AG09319 (cell line): ENCODE results near the gene NPAS3.

Experiments used
- DNase-seq: peaks from one replicate; pipeline ENCODE4 v3.0.0-alpha.2; 2010; ENCODE audit warnings: low read depth; ENCODE audit errors: extremely low read depth
- TF ChIP-seq, protein P1 (sequence below): IDR thresholded peaks from 2 replicates; pipeline ENCODE4 v1.5.1; 2011; ENCODE audit warnings: low read depth, mild to moderate bottlenecking, inconsistent platforms, low read length, moderate library complexity

Gene NPAS3

GRCh38 chr14:33057585-33057984 is 118.9 kb downstream of the NPAS3 start:
- no peak for DNase-seq
- TF ChIP-seq, protein P1, sequence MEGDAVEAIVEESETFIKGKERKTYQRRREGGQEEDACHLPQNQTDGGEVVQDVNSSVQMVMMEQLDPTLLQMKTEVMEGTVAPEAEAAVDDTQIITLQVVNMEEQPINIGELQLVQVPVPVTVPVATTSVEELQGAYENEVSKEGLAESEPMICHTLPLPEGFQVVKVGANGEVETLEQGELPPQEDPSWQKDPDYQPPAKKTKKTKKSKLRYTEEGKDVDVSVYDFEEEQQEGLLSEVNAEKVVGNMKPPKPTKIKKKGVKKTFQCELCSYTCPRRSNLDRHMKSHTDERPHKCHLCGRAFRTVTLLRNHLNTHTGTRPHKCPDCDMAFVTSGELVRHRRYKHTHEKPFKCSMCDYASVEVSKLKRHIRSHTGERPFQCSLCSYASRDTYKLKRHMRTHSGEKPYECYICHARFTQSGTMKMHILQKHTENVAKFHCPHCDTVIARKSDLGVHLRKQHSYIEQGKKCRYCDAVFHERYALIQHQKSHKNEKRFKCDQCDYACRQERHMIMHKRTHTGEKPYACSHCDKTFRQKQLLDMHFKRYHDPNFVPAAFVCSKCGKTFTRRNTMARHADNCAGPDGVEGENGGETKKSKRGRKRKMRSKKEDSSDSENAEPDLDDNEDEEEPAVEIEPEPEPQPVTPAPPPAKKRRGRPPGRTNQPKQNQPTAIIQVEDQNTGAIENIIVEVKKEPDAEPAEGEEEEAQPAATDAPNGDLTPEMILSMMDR: no peak

DNA sequence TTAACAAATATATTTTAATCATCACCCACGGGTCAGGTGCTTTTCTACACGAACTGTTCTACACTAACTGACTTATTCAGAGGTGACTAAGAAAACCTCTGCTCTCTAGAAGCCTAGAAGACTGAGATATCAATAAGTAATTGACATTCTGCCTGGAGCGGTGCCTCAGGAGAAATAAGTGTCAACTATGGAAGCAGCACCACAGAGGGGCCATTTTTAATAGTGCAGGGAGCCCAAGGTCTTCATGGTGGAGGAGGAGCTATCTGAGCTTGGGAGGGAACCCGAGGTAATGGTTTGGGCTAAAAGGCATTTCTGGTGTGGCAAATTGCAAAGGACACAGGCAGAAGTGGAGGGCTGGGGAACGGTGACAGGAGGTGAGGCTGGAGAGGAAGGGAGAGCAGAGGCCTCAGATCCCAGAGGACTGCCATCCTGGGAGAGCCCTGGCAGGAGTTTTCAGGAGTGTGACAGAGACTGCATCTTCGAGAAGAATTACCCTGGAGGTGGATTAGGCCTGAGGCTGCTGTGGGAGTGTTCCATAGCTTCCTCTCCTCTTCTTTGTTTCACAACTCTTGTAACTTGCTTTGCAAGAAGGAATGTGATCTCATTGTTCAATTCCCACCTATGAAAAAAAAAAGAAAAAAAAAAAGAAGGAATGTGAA is 123.1 kb downstream of the NPAS3 start:
- no peak for DNase-seq
- TF ChIP-seq, protein P1: no peak

GRCh38 chr14:33062476-33062875 is 123.8 kb downstream of the NPAS3 start:
- no peak for DNase-seq
- TF ChIP-seq, protein P1: no peak

DNA sequence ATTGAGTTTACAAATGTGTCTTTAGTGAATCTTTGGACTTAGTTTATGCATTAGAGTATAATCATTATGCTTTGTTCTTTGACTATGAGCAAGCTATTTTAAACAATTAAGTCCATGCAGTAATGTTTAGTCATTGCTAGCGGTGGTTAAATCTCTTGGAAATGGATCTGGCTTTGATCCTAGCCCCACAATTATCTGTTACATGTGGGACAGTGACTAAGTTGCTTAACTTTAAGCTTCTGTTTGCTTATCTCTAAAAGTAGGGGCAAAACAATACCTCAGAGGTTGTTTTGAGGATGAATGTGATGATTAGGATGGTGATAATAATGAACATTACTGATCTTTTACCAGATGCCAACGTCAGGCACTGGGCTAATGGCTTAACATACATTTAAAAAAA is 124.2 kb downstream of the NPAS3 start:
- TF ChIP-seq, protein P1: no peak
- no peak for DNase-seq

DNA sequence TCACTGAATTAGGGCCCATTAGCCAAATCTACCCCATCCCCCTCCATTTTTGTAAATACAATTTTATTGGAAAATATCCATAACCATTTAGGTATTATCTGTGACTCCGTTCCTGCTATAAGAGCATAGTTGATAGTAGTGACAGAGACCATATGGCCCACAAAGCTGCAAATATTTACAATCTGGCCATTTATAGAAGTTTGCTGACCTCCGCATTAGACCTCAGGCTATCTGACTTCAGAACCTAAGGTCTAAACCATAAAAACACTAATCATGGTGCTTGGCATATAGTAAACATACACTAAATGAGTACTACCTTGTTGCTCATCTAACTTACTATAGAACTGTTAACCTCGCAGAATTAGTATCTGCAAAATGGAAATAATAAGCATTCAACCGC is 124.8 kb downstream of the NPAS3 start:
- TF ChIP-seq, protein P1: no peak
- no peak for DNase-seq

DNA sequence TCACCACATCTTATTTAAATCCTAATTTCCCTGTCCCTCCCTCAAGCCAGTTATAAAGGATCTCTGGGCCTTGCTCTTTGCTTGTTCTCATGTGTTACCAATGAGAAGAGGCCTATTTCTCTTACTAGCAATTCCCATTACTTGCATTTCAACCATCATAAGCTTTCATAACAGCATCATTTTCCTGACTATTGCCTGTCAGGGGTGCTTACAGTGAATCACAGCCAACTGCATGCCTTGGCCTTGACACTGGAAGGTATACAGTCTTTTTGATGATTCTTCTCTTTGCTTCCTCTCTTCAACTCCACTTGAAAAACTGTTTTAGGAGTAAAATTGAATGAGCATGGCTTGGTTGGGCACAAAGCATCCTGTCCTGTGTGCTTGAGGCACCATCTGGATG is 127.0 kb downstream of the NPAS3 start:
- DNase-seq: no peak
- TF ChIP-seq, protein P1: no peak

DNA sequence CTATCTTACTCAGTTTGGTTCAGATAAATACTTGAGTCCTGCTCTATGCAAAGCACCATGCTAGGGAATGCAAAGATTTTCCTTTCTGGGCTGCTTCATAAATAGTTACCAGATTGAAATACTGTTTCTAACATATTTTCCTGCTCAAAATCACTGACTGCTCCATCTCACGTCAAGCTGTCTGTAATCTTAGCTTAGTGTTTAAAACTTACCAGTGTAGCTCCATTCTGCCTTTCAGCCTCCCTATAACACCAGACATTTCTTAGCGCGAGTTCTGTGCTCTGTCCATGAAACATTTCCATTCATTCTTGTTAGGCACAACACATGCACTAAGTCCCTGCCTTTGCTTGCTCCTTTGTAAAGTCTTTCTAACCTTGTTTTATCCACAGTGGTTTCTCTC is 129.4 kb downstream of the NPAS3 start:
- DNase-seq: no peak
- TF ChIP-seq, protein P1: no peak
